GM13977 (cell line): ENCODE results near the gene ESPN.
A peak's percentile ranks its signal among the peaks of the same experiment; 100 is the strongest.

Experiments
- DNase-seq: peaks from one replicate; pipeline ENCODE4 v3.0.0; 2012; ENCODE audit warnings: low spot score
- in situ Hi-C: fragments of 300-500 bp; cut with MboI; formaldehyde crosslinking; loops from one replicate; pipeline ENCODE4 v1.12.0; 2022; ENCODE audit warnings: low sequenced_read_pairs, low pct_unique_long_range_greater_than_20kb, mixed read lengths, inconsistent platforms; ENCODE audit not compliant: unreplicated experiment
- TF ChIP-seq, protein P1 (sequence below): IDR thresholded peaks from 2 replicates; pipeline ENCODE4 v1.5.1; 2012; ENCODE audit warnings: mild to moderate bottlenecking, control low read depth; ENCODE audit not compliant: insufficient read depth; ENCODE audit errors: extremely low read depth, missing control alignments

ESPN gene

DNA sequence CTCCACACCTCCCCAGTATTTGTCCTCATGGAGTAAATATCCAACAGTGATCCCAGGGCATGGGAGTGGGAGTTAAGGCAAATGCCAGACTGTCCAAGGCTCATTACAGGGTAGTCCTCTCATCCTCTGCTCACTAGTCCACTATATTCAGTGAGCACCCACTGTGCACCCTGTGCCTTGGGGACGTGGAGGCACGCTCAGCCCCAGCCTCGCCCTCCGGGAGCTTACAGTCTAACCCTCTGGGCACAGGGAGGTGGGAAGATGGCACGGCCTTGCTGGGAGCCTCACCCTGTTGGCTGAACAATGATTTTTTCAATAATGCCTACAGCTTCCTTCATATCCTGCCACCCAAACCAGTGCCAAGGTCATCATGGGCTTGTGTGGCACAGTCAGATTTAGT lies 7.7 kb upstream of the ESPN start:
- TF ChIP-seq, protein P1, sequence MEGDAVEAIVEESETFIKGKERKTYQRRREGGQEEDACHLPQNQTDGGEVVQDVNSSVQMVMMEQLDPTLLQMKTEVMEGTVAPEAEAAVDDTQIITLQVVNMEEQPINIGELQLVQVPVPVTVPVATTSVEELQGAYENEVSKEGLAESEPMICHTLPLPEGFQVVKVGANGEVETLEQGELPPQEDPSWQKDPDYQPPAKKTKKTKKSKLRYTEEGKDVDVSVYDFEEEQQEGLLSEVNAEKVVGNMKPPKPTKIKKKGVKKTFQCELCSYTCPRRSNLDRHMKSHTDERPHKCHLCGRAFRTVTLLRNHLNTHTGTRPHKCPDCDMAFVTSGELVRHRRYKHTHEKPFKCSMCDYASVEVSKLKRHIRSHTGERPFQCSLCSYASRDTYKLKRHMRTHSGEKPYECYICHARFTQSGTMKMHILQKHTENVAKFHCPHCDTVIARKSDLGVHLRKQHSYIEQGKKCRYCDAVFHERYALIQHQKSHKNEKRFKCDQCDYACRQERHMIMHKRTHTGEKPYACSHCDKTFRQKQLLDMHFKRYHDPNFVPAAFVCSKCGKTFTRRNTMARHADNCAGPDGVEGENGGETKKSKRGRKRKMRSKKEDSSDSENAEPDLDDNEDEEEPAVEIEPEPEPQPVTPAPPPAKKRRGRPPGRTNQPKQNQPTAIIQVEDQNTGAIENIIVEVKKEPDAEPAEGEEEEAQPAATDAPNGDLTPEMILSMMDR: no peak
- no peak for DNase-seq
- in situ Hi-C loops: loop anchor here (10.0 kb wide), 1 partner anchor 52 kb away; no protein-coding TSS in a partner anchor

DNA sequence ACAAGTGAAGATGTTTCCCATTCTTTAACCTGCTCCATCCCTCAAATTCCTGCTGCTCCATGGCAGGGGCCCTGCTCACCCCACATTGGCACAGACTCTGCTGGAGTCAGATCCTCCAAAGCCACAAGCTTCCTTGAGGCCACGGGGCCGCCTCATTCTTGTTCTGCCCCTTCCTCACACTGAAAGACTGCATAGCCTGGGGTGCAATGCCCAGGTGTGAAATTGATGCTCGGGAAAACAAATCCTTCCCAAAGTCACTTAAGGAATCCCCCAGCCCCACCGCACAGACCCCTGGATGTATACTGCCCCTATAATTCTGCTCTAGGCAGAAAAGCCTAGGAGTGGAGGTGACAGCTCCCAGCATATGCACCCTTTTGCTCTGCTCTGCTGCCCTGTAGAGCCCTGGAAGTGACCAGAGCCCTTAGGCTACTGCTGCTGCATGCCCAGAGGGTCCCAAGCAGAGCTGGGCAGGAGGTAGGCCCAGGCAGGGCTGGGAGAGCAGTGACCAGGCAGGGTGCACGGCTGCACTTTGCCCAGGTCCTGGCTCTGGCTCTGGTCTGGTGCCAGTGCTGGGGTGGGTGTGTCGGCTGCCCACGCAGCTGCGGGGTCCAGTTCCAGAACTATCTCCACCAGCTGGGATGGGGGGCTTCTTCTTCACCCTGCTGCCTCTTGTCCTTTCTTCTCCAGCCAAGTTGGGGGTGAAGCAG lies 6.5 kb upstream of the ESPN start:
- peak; percentile 40 for DNase-seq
- TF ChIP-seq, protein P1: no peak
- in situ Hi-C loops: loop anchor here (10.0 kb wide), 1 partner anchor 53 kb away; no protein-coding TSS in a partner anchor

DNA sequence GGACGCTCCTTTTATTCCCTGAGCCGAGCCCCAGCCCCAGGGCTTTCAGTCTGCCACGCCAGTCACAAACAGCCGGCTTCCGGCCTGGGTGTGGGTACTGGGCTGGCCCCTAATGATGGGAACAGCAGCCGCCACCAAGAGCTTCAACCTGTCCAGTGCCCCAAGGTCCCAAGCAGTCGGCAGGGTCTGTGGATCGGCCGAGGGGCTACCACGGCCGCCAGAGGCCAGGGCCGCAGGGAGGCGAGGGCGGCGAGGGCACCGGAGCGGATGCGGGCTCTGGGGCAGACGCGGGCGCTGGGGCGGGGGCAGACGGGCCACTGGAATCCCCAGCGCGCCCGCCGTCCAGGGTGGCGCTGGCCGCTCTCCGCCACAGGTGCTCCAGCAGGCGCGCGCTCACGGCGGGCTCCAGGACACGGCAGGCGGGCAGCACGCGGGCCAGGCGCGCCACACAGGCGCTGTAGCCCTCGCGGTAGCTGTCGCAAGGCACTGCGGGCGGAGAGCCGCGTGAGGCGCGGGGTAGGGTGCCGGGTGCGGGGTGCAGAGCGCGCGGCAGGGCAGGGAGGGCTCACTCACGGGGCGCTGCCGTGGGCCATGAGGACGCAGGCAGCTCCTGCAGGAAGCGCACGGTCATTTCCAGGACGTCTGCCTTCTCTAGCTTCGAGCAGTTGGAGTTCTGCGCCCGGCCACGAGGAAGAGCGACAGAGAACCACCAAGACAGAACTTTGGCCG lies 5.7 kb upstream of the ESPN start:
- DNase-seq: no peak
- in situ Hi-C loops: loop anchor here (10.0 kb wide), 1 partner anchor 54 kb away; no protein-coding TSS in a partner anchor
- TF ChIP-seq, protein P1: no peak

DNA sequence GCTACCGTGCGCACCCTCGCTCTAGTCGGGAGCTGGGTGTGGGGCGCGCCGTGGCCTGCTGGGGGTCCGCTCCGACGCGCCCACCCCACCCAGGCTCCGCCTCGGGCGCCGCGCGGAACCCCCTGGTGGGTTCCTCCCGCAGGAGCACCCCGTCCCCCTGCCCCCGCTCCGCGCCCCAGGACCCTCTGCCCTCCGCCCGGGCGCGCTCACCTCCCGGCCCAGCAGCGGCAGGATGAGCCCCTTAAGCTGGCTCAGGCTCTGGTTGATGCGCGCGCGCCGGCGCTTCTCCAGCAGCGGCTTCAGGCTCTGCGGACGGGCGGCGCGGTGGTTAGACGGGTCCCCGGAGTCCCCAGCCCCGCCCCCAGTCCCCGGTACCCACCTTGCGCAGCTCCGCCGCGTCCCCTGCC lies 5.2 kb upstream of the ESPN start:
- in situ Hi-C loops: loop anchor here (10.0 kb wide), 1 partner anchor 55 kb away; no protein-coding TSS in a partner anchor
- no peak for DNase-seq
- TF ChIP-seq, protein P1: no peak

DNA sequence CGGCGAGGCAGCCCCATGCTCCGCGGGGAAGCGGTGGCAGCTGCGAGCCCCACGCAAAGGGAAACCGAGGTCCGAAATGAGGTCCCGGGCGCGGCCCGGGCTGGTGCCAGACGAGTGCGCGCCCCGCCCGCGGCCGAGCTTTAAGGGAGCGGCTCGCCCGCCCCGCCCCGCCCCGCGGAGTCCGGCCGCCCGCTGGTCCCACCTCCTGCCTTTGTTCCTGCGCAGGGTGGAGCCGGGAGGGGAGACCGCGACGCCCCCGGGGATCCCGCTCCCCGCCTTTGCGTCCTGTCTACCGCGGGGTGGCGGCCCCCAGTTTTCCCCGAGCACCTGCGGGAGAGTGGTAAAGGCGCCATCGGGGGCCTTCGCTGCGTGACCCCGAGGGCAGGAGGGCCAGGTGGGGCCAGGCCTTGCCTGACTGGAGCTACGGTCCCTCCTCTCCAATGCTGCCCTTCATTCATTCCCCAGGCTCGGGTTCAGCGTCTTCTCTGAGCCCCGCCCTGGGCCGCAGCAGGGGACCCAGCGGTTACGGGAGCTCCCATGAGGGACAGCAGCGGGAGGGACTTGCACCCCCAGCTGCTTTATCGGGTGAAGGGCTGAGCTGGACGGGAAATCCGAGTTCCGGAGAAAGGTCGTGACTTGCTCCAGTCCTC lies 4.6 kb upstream of the ESPN start, which contains the start of gene HES2:
Gene HES2 (minus strand): TSS at position 116 of the 650 bp plus-strand sequence. CDS start 99 bp downstream, at position 17.
- in situ Hi-C loops: loop anchor here (10.0 kb wide), 1 partner anchor 55 kb away; no protein-coding TSS in a partner anchor
- TF ChIP-seq, protein P1: no peak
- DNase-seq: peak; percentile 80

DNA sequence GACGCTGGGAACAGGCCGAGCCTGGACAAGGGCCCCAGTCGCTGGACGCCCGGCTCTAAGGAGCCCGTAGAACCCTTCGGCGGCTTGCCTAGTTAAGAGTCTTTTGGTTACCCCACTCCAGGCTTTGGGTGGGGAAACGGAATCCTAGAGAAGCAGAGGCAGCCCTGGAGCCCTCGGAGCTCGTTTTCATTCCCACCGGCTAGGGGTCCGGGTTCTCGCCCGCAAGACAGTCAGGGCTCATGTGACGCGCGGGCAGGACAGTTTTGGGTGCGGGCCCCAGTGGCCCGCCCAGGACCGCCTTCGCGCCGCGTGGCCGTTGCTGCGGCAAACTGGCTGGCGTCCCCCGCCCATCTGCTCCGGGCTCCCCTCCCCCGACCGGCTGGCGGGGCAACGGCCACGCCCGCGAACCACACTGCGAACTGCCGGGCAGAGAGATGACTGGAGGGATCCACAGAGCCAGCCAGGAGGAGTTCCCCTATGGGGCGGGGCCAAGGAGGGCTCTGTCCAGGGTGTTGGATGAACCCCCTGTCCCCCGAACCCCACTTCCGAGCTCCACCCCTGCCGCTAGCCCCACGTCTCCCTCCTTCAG lies 4.0 kb upstream of the ESPN start:
- DNase-seq: no peak
- TF ChIP-seq, protein P1: no peak
- in situ Hi-C loops: no loop called here
